Vagina (tissue), 2 donors: Measurements from ENCODE around the gene CCDC170.

Experiments
- POLR2A ChIP-seq, 2 donors: fragments of 450-650 bp; IDR thresholded peaks; one replicate each; pipeline ENCODE4 v1.6.1; 2017; ENCODE audit warnings: antibody characterized with exemption in 2 of 2, mild to moderate bottlenecking in 2 of 2, moderate library complexity in 2 of 2
- POLR2AphosphoS5 ChIP-seq, 2 donors: sonication (generic); formaldehyde crosslinking; IDR thresholded peaks; one replicate each; pipeline ENCODE4 v1.9.0; 2017; ENCODE audit warnings: antibody characterized with exemption in 2 of 2, mild to moderate bottlenecking in 2 of 2, low read depth in 1 of 2; ENCODE audit not compliant: insufficient read depth in 1 of 2
- TF ChIP-seq, protein P1 (sequence below), 3 experiments: fragments of 450-650 bp in 2 of 3; fragments of 200-600 bp in 1 of 3; sonication (generic) in 1 of 3; IDR thresholded peaks; one replicate each; pipeline ENCODE4 v1.5.1; 2017 to 2019; ENCODE audit warnings: antibody characterized with exemption in 3 of 3, mild to moderate bottlenecking in 2 of 3, moderate library complexity in 2 of 3

DNA sequence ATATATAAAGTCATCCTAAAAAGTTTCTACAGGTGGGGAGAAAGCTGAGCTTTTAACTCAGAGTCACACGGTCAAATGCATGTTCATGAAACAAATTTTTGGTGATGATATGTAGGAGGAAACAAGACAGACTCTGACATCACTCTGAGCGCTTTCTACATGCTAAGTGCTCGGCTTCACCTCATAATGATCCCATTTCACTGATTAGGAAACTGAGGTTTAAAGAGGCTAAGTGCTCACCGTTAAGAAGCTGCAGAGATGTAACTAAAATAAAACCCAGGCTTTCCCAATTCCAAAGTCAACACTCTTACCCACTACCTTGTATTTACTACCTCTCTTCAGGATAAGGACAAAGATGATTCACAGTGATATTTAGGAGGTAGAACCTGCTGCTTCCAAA, 46.6 kb upstream of the CCDC170 start:
- TF ChIP-seq, protein P1, sequence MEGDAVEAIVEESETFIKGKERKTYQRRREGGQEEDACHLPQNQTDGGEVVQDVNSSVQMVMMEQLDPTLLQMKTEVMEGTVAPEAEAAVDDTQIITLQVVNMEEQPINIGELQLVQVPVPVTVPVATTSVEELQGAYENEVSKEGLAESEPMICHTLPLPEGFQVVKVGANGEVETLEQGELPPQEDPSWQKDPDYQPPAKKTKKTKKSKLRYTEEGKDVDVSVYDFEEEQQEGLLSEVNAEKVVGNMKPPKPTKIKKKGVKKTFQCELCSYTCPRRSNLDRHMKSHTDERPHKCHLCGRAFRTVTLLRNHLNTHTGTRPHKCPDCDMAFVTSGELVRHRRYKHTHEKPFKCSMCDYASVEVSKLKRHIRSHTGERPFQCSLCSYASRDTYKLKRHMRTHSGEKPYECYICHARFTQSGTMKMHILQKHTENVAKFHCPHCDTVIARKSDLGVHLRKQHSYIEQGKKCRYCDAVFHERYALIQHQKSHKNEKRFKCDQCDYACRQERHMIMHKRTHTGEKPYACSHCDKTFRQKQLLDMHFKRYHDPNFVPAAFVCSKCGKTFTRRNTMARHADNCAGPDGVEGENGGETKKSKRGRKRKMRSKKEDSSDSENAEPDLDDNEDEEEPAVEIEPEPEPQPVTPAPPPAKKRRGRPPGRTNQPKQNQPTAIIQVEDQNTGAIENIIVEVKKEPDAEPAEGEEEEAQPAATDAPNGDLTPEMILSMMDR (IDR thresholded peaks at IDR 0.05), result no peak
- TF ChIP-seq POLR2A (IDR thresholded peaks at IDR 0.05) (no peak), POLR2AphosphoS5 (IDR thresholded peaks at IDR 0.05; ENCODE audit: insufficient read depth in 1 of 2, low read depth in 1 of 2) (no peak)
